Calu3 (cell line): ENCODE measurements around the gene ARHGAP26. TPM values are rescaled to one million over a fixed set of nuclear protein-coding genes. Genes with fewer than 3 reads are reported as not detected.

ENCODE experiments used
- BruUV-seq: library from RNA; stranded (reverse); fragments of 400-500 nt; replicated peaks from 2 replicates; lab custom pipeline; 2021; lab: Mats Ljungman, UMichigan
- CTCF ChIA-PET: fragments of 300-600 bp; sonication (Branson Sonifier 250); formaldehyde crosslinking; loops from one replicate; lab custom pipeline; 2022; ENCODE audit warnings: antibody characterized with exemption; lab: Charles Lee
- DNase-seq: peaks from one replicate; pipeline ENCODE4 v3.0.0; 2022
- H3K27ac Mint-ChIP-seq: one replicate; pipeline ENCODE4 v1.8.0; 2022; ENCODE audit warnings: mixed read lengths; ENCODE audit not compliant: unreplicated experiment
- H3K27me3 Mint-ChIP-seq: one replicate; pipeline ENCODE4 v1.8.0; 2022; ENCODE audit warnings: mixed read lengths; ENCODE audit not compliant: unreplicated experiment
- H3K36me3 Mint-ChIP-seq: one replicate; pipeline ENCODE4 v1.8.0; 2022; ENCODE audit warnings: mild to moderate bottlenecking, moderate library complexity, mixed read lengths; ENCODE audit not compliant: insufficient read depth, unreplicated experiment
- H3K4me1 Mint-ChIP-seq: one replicate; pipeline ENCODE4 v1.8.0; 2022; ENCODE audit warnings: mild to moderate bottlenecking, low read depth, mixed read lengths; ENCODE audit not compliant: unreplicated experiment
- H3K4me3 Mint-ChIP-seq: one replicate; pipeline ENCODE4 v1.8.0; 2022; ENCODE audit warnings: mild to moderate bottlenecking, low read depth, moderate library complexity, mixed read lengths; ENCODE audit not compliant: unreplicated experiment
- H3K9me3 Mint-ChIP-seq: one replicate; pipeline ENCODE4 v1.8.0; 2022; ENCODE audit warnings: low read depth, mixed read lengths; ENCODE audit not compliant: unreplicated experiment
- intact Hi-C: fragments of 100-400 bp; cut with micrococcal nuclease; formaldehyde crosslinking; loops from one replicate; pipeline ENCODE4 v1.10.0; 2022; ENCODE audit not compliant: unreplicated experiment
- total RNA-seq: library from RNA; stranded (reverse); gene quantifications from 2 replicates; pipeline ENCODE4 v1.2.3, GENCODE V29; 2022
- TF ChIP-seq, protein P1 (sequence below): fragments of 200-600 bp; IDR thresholded peaks from one replicate; pipeline ENCODE4 v1.8.0; 2022; ENCODE audit warnings: antibody characterized with exemption; ENCODE audit not compliant: unreplicated experiment

ARHGAP26 gene
- total RNA-seq, 1 experiment from 2014 or later: 118 TPM

- Mint-ChIP-seq H3K4me1 (peaks cover 17% of the 10 kb centered on the region), H3K36me3 (peaks cover 5% of the 10 kb centered on the region), H3K4me3 (no peak overlapping the region), H3K27me3 (no peaks in the 10 kb centered on the region), H3K27ac (no peak overlapping the region), H3K9me3 (no peaks in the 10 kb centered on the region)
- no TSS peak for BruUV-seq
- DNase-seq: no peak
- CTCF ChIA-PET: no interaction called here
- TF ChIP-seq, protein P1, sequence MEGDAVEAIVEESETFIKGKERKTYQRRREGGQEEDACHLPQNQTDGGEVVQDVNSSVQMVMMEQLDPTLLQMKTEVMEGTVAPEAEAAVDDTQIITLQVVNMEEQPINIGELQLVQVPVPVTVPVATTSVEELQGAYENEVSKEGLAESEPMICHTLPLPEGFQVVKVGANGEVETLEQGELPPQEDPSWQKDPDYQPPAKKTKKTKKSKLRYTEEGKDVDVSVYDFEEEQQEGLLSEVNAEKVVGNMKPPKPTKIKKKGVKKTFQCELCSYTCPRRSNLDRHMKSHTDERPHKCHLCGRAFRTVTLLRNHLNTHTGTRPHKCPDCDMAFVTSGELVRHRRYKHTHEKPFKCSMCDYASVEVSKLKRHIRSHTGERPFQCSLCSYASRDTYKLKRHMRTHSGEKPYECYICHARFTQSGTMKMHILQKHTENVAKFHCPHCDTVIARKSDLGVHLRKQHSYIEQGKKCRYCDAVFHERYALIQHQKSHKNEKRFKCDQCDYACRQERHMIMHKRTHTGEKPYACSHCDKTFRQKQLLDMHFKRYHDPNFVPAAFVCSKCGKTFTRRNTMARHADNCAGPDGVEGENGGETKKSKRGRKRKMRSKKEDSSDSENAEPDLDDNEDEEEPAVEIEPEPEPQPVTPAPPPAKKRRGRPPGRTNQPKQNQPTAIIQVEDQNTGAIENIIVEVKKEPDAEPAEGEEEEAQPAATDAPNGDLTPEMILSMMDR: no peak
- intact Hi-C loops: no loop called here
Observed at GRCh38 chr5:142970440-142971030, 200.4 kb downstream of the ARHGAP26 start.

DNA sequence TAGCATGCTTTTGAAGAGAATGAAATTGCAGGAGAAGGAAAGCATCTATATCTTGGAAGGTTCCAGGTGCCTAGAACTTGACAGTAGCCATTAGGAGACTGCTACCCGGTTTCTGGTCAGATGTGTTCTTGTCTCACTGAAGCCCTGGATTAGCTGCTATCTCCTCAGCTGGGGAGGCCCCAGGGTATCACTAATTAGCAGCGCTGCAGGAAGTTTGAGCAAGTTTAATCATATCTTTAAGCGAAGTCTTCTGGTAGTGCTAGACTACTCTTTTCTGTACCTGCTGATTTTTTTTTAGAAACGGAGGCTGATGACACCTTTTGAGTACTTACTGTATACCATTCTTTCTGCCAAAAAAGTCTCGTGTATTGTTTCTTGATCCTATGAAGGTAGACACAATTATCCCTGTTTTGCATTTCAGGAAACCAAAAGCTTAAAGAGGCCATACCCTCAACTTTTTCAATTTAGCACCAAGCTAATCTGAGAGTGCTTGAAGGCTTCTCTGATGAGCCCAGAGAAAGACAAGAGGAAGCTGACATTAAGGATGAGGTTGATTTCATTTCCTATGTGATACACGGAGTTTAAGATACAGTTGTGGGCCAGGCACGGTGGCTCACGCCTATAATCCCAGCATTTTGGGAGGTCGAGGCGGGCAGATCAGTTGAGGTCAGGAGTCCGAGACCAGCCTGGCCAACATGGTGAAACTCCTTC lies 201.3 kb downstream of the ARHGAP26 start:
- no peaks in the 10 kb centered on the region for H3K27me3 Mint-ChIP-seq
- no peak for DNase-seq
- H3K4me1 Mint-ChIP-seq: peaks cover 8% of the 10 kb centered on the region
- TF ChIP-seq, protein P1: no peak
- H3K36me3 Mint-ChIP-seq: peaks cover 5% of the 10 kb centered on the region
- no peaks in the 10 kb centered on the region for H3K9me3 Mint-ChIP-seq
- intact Hi-C loops: no loop called here
- no TSS peak for BruUV-seq
- H3K4me3 Mint-ChIP-seq: no peak overlapping the region
- H3K27ac Mint-ChIP-seq: no peak overlapping the region
- CTCF ChIA-PET: no interaction called here

GRCh38 chr5:142972064-142972570 lies 201.9 kb downstream of the ARHGAP26 start:
- no peak for DNase-seq
- CTCF ChIA-PET: no interaction called here
- intact Hi-C loops: no loop called here
- no TSS peak for BruUV-seq
- H3K4me3 Mint-ChIP-seq: no peak overlapping the region
- no peak overlapping the region for H3K27ac Mint-ChIP-seq
- peaks cover 8% of the 10 kb centered on the region for H3K4me1 Mint-ChIP-seq
- H3K27me3 Mint-ChIP-seq: no peaks in the 10 kb centered on the region
- TF ChIP-seq, protein P1: no peak
- H3K36me3 Mint-ChIP-seq: peaks cover 5% of the 10 kb centered on the region
- H3K9me3 Mint-ChIP-seq: no peaks in the 10 kb centered on the region

GRCh38 chr5:142973932-142974331 lies 203.8 kb downstream of the ARHGAP26 start:
- TF ChIP-seq, protein P1: no peak
- no peak for DNase-seq
- intact Hi-C loops: no loop called here
- H3K9me3 Mint-ChIP-seq: no peaks in the 10 kb centered on the region
- H3K4me1 Mint-ChIP-seq: peaks cover 8% of the 10 kb centered on the region
- no peak overlapping the region for H3K4me3 Mint-ChIP-seq
- CTCF ChIA-PET: no interaction called here
- peaks cover 5% of the 10 kb centered on the region for H3K36me3 Mint-ChIP-seq
- no peak overlapping the region for H3K27ac Mint-ChIP-seq
- BruUV-seq: no TSS peak
- no peaks in the 10 kb centered on the region for H3K27me3 Mint-ChIP-seq
